Ovary (tissue), 3 donors: ENCODE measurements around the gene MCTP2.

Experiments
- POLR2A ChIP-seq: fragments of 450-650 bp; IDR thresholded peaks from one replicate; pipeline ENCODE4 v1.6.1; 2017; ENCODE audit warnings: antibody characterized with exemption, mild to moderate bottlenecking, moderate library complexity
- TF ChIP-seq, protein P1 (sequence below), 3 donors: fragments of 450-650 bp in 2 of 3; fragments of 200-600 bp in 1 of 3; IDR thresholded peaks; one replicate each; pipeline versions ENCODE4 v1.5.1 to v1.8.0; 2016 to 2022; ENCODE audit warnings: antibody characterized with exemption in 3 of 3, mild to moderate bottlenecking in 1 of 3
- donor health status: DM: no; HTN: no; CAD: no.

DNA sequence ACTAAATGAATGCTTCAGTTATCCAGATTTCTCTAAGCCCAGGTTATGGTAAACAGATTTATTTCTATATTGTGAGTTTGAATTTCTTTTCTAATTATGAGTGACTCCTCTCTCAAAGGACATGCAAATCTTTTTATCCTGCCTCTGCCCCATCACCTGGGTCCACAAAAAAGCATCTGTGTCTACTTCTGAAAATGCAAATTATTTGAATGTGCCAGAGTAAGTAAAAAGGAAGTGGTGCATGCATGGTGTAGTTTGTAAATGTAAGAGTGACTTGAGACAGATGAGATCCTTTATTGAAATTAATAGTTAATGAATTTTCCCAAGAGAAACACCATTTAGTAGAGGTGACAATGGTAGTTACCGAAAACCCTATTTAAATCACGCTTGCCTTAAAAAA is 26.9 kb downstream of the MCTP2 start:
- TF ChIP-seq, protein P1, sequence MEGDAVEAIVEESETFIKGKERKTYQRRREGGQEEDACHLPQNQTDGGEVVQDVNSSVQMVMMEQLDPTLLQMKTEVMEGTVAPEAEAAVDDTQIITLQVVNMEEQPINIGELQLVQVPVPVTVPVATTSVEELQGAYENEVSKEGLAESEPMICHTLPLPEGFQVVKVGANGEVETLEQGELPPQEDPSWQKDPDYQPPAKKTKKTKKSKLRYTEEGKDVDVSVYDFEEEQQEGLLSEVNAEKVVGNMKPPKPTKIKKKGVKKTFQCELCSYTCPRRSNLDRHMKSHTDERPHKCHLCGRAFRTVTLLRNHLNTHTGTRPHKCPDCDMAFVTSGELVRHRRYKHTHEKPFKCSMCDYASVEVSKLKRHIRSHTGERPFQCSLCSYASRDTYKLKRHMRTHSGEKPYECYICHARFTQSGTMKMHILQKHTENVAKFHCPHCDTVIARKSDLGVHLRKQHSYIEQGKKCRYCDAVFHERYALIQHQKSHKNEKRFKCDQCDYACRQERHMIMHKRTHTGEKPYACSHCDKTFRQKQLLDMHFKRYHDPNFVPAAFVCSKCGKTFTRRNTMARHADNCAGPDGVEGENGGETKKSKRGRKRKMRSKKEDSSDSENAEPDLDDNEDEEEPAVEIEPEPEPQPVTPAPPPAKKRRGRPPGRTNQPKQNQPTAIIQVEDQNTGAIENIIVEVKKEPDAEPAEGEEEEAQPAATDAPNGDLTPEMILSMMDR (IDR thresholded peaks at IDR 0.05): no peak
- no peak for TF ChIP-seq POLR2A
